ENCODE results near the gene MCOLN2.

MCOLN2 gene

DNA sequence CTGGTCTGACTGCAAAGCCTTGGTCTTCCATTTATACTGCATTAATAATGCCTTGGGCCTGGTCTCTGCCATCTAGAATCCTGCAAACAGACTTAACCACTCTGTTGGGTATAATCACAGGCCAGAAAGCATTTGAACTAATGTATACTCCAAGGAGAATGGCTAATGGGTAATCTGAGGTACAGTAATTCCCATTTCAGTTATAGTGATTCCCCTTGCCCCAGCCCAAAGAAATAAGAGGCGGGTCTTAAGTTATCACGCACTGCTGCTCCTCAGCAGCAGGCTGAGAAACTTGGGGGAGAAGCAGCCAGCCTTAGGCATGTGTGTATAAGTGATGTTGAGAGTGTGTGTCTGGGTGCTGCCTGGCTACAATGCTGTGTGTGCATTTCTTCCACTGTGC, 106.3 kb downstream of the MCOLN2 start:
- DNase-seq, result no peak

- no peak for DNase-seq
Observed at GRCh38 chr1:84889437-84889836, 107.5 kb downstream of the MCOLN2 start.

DNA sequence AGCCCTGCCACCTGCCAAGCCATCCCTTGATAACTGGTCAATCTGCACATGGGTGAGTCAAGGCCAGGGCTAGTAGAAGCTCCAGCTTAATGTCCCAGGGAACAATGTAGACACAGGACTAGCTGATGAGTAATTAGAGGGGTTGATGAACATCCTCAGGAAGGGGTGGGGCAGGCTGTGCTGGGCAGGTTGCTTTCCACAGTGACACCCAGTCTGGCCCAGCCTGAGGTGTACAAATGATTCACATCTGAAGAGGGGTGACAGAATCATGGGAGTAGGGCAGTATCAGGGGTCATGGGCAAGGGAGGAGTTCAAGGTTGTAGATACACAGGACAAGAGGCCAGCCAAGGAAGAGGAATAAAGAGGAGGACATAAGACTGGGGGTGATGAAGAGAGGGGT, 108.2 kb downstream of the MCOLN2 start:
- no peak for DNase-seq

GRCh38 chr1:84887261-84887934, 109.5 kb downstream of the MCOLN2 start:
- DNase-seq, result no peak

DNA sequence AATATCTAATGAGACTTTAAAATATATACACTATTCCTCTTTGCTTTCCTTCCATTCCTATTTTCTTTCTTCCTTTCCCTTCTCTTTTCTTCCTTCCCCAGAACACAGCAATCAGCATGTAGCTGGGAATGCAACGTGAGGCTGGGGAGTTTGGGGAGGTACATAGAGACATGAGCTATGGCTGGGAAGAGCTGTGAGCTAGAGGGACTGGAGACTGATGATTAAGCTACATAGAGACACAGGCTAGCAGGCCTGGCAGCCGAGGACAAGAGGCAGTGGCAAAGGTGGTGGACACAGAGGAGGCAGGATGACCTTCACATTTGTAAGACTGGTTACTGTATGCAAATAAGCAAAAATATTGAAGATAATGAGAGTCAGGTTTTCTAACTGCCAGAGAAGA, 111.4 kb downstream of the MCOLN2 start:
- no peak for DNase-seq

DNA sequence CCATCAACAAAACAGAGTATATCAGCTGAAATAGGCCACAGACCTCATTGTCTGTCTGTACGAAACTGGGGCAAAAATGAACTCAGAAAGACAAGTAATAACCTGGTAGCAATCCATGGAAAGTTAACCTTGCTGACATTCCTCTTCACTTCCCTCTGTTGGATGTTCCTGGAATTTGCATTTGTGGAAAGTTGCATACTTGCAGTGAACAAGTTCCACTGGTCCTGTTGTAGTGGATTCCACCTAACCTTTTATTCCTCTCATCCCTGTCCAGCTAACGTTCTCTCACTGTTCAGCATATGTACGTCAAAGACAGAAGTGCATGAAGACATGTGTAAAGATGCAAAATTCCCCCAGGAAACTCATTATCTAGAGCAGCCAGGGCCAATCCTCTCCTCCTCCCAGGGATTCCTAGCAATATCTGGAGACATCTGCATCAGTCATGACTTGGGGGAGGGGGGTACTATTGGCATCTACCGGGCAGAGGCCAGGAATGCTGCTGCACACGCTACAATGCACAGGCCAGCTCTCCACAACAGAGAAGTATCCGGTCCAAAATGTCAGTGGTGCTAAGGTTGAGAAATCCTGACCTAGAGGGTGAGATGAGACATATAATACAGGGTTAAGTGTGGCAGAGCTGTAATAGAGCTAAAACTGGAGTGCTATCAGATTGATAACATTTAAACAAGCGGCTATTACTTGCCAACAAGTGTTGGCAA, 112.1 kb downstream of the MCOLN2 start:
- DNase-seq, result no peak

DNA sequence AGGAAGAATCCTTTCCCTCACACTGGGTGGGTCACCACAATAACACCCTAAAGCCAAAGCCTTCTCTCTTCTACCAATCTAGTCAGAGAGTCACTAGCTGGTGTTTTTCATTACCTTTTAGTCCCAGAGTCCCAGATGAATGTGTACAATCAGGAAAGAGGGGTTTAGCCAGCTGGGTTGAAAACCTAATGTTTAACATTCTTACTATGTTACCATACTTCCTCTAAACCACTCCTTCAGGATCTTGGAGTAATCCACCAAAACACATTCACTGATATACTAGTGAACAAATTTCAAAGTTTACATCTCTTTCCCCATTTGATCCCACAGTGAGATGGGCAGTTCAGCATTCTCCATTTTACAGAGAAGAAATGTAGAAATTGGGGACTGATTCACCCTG, 113.6 kb downstream of the MCOLN2 start:
- no peak for DNase-seq

DNA sequence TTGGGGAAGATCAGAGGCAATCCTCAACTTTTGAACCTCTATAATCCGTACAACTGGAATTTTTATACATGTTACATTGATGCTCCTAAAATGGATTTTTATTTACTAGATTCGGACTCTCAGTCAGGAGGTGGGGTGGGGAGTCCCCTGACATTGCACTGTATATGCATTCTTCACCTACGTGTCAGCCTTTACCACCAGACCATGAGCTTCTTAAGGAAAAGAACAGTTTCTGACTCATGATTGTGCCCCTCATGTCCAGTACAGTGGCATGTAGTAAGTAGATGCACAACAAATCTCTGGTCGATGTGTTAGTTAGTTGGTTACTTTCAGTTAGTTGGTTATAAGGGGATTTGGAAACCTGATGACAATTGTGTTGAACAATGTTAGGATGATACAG, 119.3 kb downstream of the MCOLN2 start:
- no peak for DNase-seq

- DNase-seq, result no peak
Observed at GRCh38 chr1:84876353-84876752, 120.6 kb downstream of the MCOLN2 start.

Measured in stimulated activated naive CD4-positive, alpha-beta T cell treated with Interleukin-2 at 50 U/mL for 16 hours (primary cell).